ENCODE results near the gene ATG5. TPM values are rescaled to one million over a fixed set of nuclear protein-coding genes. Genes with fewer than 3 reads are reported as not detected.
A peak's percentile ranks its signal among the peaks of the same experiment; 100 is the strongest.

The ATG5 gene
- total and polyA plus RNA-seq, 2 donors (not counting 1 experiment from before 2014, with no cell fraction given), result 13.6 to 26.3 TPM

DNA sequence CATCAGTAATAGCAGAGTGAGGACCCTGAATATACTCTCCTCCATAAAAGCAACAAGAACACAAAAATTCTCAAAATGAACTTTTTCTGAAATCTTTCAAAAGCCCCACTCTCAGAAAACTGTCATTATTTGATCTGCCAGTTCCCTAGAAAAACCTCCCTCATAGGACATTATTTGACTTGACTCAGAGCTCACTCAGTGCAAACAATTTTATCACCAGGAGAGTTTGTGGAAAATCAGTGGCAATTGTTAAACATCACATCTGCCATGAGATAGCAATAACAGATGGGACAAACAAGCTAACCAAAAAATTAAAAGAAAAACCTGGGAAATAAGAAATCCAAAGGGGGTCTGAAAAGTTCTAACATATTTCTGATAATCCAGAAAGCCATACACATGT, 100.0 kb downstream of the ATG5 start:
- Histone ChIP-seq H3K9ac (ENCODE audit: low read length) (no peak overlapping the region), H3K4me1 (ENCODE audit: control insufficient read depth in 2 of 2, insufficient read depth in 2 of 2, low read length in 2 of 2) (no peaks in the 10 kb centered on the region), H3K36me3 (replicated peaks in 1 of 2; ENCODE audit: control extremely low read depth in 1 of 2, control insufficient read depth in 1 of 2, extremely low read depth in 1 of 2, insufficient read depth in 2 of 2, low read length in 1 of 2) (peaks cover 4% of the 10 kb centered on the region in 2 experiments), H3K4me2 (replicated peaks; ENCODE audit: low read depth, low read length, poor library complexity, severe bottlenecking) (no peak overlapping the region), H4K20me1 (ENCODE audit: control insufficient read depth, insufficient read depth, low read length, poor library complexity, severe bottlenecking) (no peaks in the 10 kb centered on the region), H2AFZ (ENCODE audit: insufficient read depth, low read depth, low read length, poor library complexity, severe bottlenecking) (no peak overlapping the region), H3K79me2 (ENCODE audit: control insufficient read depth, insufficient read depth, low read length) (peaks cover 11% of the 10 kb centered on the region), H3K4me3 (ENCODE audit: control extremely low read depth in 1 of 5, extremely low read depth in 1 of 5, insufficient read depth in 1 of 5, low read depth in 2 of 5, low read length in 4 of 5) (no peak overlapping the region), H3K27me3 (replicated peaks in 1 of 4; ENCODE audit: control extremely low read depth in 1 of 4, control insufficient read depth in 3 of 4, insufficient read depth in 4 of 4, low read length in 3 of 4) (no peaks in the 10 kb centered on the region), H3K27ac (ENCODE audit: low read length in 2 of 2) (no peak overlapping the region), H3K9me3 (ENCODE audit: control extremely low read depth in 1 of 3, control insufficient read depth in 2 of 3, insufficient read depth in 1 of 3, low read length in 2 of 3) (no peaks in the 10 kb centered on the region)
- POLR2A ChIA-PET, result no interaction called here
- ATAC-seq (ENCODE audit: low read depth) (no peak), DNase-seq (no peak)
- intact Hi-C loops (cut with micrococcal nuclease), result no loop called here
- no peaks in the 10 kb centered on the region for H3K27me3 Mint-ChIP-seq
- no peak overlapping the region for H3K4me3 Mint-ChIP-seq
- H3K4me1 Mint-ChIP-seq, result peaks cover 4% of the 10 kb centered on the region
- TF ChIP-seq EZH2 (IDR thresholded peaks at IDR 0.05; ENCODE audit: borderline replicate concordance, insufficient read depth, low read depth, low read length, poor library complexity, severe bottlenecking), result no peak
- peak overlapping the region; percentile 16 for H3K27ac Mint-ChIP-seq
- CTCF ChIA-PET, result interaction anchor here (2.7 to 5.0 kb wide), 5 partner anchors 62 to 491 kb away, joined by 12 to 73 read pairs (median 37); partner anchors contain the start of gene PRDM1
- H3K9me3 Mint-ChIP-seq (ENCODE audit: insufficient read depth), result no peaks in the 10 kb centered on the region

DNA sequence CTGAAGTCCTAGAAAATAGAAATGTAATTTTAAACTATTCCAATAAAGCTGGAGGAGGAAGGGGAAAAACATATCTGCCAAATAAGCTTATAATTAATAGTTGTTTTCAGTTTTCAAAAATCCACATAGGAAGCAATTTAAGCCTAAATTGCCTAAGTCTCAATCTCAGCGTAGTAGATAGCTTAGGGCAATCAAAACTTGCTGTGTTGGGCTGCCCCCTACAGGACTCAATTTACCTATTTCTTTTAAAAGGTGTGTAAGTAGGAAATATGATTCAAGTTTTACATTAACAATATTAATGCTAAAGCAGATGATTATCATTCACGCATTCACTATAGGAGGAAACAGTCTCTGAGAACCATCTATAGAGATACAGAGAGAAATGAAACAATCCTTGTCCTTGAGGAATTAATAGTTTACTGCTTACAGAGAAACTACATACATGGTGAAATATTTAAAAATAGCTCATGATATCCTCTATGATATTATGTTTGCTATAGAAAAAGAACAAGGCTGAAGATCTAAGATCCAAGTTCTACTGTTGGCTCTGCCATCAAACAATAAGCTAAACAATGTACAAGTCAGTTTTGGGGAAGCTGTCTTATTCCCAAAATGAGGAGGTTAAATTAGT, 102.1 kb downstream of the ATG5 start:
- Mint-ChIP-seq H3K4me1 (peaks cover 4% of the 10 kb centered on the region), H3K4me3 (no peak overlapping the region), H3K27me3 (no peaks in the 10 kb centered on the region), H3K27ac (no peak overlapping the region), H3K9me3 (ENCODE audit: insufficient read depth) (no peaks in the 10 kb centered on the region)
- peak; percentile 81 for DNase-seq
- peak; percentile 49 for ATAC-seq (ENCODE audit: low read depth)
- H3K4me3 ChIP-seq (ENCODE audit: control extremely low read depth in 1 of 5, extremely low read depth in 1 of 5, insufficient read depth in 1 of 5, low read depth in 2 of 5, low read length in 4 of 5), result no peak overlapping the region
- H2AFZ ChIP-seq (ENCODE audit: insufficient read depth, low read depth, low read length, poor library complexity, severe bottlenecking), result no peak overlapping the region
- no peak overlapping the region for H3K9ac ChIP-seq (ENCODE audit: low read length)
- ChIA-PET POLR2A (no interaction called here), CTCF (interaction anchor here (0.6 to 5.0 kb wide), 73 partner anchors 11 to 1136 kb away, joined by 3 to 73 read pairs (median 4); partner anchors contain the start of gene PRDM1)
- no peaks in the 10 kb centered on the region for H3K4me1 ChIP-seq (ENCODE audit: control insufficient read depth in 2 of 2, insufficient read depth in 2 of 2, low read length in 2 of 2)
- H3K9me3 ChIP-seq (ENCODE audit: control extremely low read depth in 1 of 3, control insufficient read depth in 2 of 3, insufficient read depth in 1 of 3, low read length in 2 of 3), result no peaks in the 10 kb centered on the region
- no peaks in the 10 kb centered on the region for H4K20me1 ChIP-seq (ENCODE audit: control insufficient read depth, insufficient read depth, low read length, poor library complexity, severe bottlenecking)
- intact Hi-C loops (cut with micrococcal nuclease), result loop anchor here (1.0 kb wide), 6 partner anchors 133 to 792 kb away; partner anchors contain the start of gene PRDM1
- H3K27ac ChIP-seq (ENCODE audit: low read length in 2 of 2), result no peak overlapping the region
- peaks cover 4% of the 10 kb centered on the region in 2 experiments for H3K36me3 ChIP-seq (replicated peaks in 1 of 2; ENCODE audit: control extremely low read depth in 1 of 2, control insufficient read depth in 1 of 2, extremely low read depth in 1 of 2, insufficient read depth in 2 of 2, low read length in 1 of 2)
- TF ChIP-seq EZH2 (IDR thresholded peaks at IDR 0.05; ENCODE audit: borderline replicate concordance, insufficient read depth, low read depth, low read length, poor library complexity, severe bottlenecking) (no peak), CTCF (IDR thresholded peaks at IDR 0.05) (peak; percentile 92)
- H3K4me2 ChIP-seq (replicated peaks; ENCODE audit: low read depth, low read length, poor library complexity, severe bottlenecking), result no peak overlapping the region
- peaks cover 17% of the 10 kb centered on the region for H3K79me2 ChIP-seq (ENCODE audit: control insufficient read depth, insufficient read depth, low read length)
- no peaks in the 10 kb centered on the region for H3K27me3 ChIP-seq (replicated peaks in 1 of 4; ENCODE audit: control extremely low read depth in 1 of 4, control insufficient read depth in 3 of 4, insufficient read depth in 4 of 4, low read length in 3 of 4)
- no CpG with 5 or more reads among the region's 2 CpGs for WGBS (ENCODE audit: insufficient coverage)

Data from B cell (primary cell).